ENCODE measurements around the gene UBL7.

UBL7 gene

GRCh38 chr15:74425630-74426029, 35.3 kb downstream of the UBL7 start:
- Histone ChIP-seq H3K9me3 (ENCODE audit: control insufficient read depth, low read length) (no peaks in the 10 kb centered on the region), H3K27ac (peak overlapping the region; percentile 84), H3K9ac (no peak overlapping the region), H3K4me1 (peaks cover 53% of the 10 kb centered on the region), H3K36me3 (ENCODE audit: control insufficient read depth, insufficient read depth, low read length) (no peaks in the 10 kb centered on the region), H3K79me2 (peaks cover 5% of the 10 kb centered on the region), H2AFZ (no peak overlapping the region), H3K4me2 (ENCODE audit: low read length) (no peak overlapping the region), H3K4me3 (ENCODE audit: low read depth, low read length) (no peak overlapping the region), H3K27me3 (ENCODE audit: control insufficient read depth, insufficient read depth, low read length) (no peaks in the 10 kb centered on the region)
- no peak for TF ChIP-seq CTCF (IDR thresholded peaks at IDR 0.05)

- TF ChIP-seq CTCF (IDR thresholded peaks at IDR 0.05): no peak
- Histone ChIP-seq H3K27ac (peak overlapping the region; percentile 84), H3K9ac (no peak overlapping the region)
Measured at GRCh38 chr15:74424901-74425528, 35.9 kb downstream of the UBL7 start.

GRCh38 chr15:74423431-74424257, 37.3 kb downstream of the UBL7 start:
- H3K9me3 ChIP-seq (ENCODE audit: control insufficient read depth, low read length): no peaks in the 10 kb centered on the region
- H3K4me1 ChIP-seq: peaks cover 44% of the 10 kb centered on the region

More at GRCh38 chr15:74424901-74425528, 35.9 kb downstream of the UBL7 start:
- H2AFZ ChIP-seq: no peak overlapping the region
- no peak overlapping the region for H3K4me2 ChIP-seq (ENCODE audit: low read length)
- H3K9me3 ChIP-seq (ENCODE audit: control insufficient read depth, low read length): no peaks in the 10 kb centered on the region
- no peak overlapping the region for H3K4me3 ChIP-seq (ENCODE audit: low read depth, low read length)
- peaks cover 5% of the 10 kb centered on the region for H3K79me2 ChIP-seq
- peaks cover 54% of the 10 kb centered on the region for H3K4me1 ChIP-seq
- no peaks in the 10 kb centered on the region for H3K27me3 ChIP-seq (ENCODE audit: control insufficient read depth, insufficient read depth, low read length)
- no peaks in the 10 kb centered on the region for H3K36me3 ChIP-seq (ENCODE audit: control insufficient read depth, insufficient read depth, low read length)

GRCh38 chr15:74422652-74423430, 38.1 kb downstream of the UBL7 start:
- no peaks in the 10 kb centered on the region for H3K36me3 ChIP-seq (ENCODE audit: control insufficient read depth, insufficient read depth, low read length)
- peak overlapping the region; percentile 85 for H3K27ac ChIP-seq
- H3K9ac ChIP-seq: no peak overlapping the region
- H3K79me2 ChIP-seq: peaks cover 6% of the 10 kb centered on the region
- TF ChIP-seq CTCF (IDR thresholded peaks at IDR 0.05): no peak
- peaks cover 40% of the 10 kb centered on the region for H3K4me1 ChIP-seq
- H3K4me2 ChIP-seq (ENCODE audit: low read length): no peak overlapping the region
- no peak overlapping the region for H3K4me3 ChIP-seq (ENCODE audit: low read depth, low read length)
- no peak overlapping the region for H2AFZ ChIP-seq
- H3K9me3 ChIP-seq (ENCODE audit: control insufficient read depth, low read length): no peaks in the 10 kb centered on the region
- no peaks in the 10 kb centered on the region for H3K27me3 ChIP-seq (ENCODE audit: control insufficient read depth, insufficient read depth, low read length)

More at GRCh38 chr15:74423431-74424257, 37.3 kb downstream of the UBL7 start:
- no peak overlapping the region for H2AFZ ChIP-seq
- no peaks in the 10 kb centered on the region for H3K27me3 ChIP-seq (ENCODE audit: control insufficient read depth, insufficient read depth, low read length)
- H3K4me3 ChIP-seq (ENCODE audit: low read depth, low read length): no peak overlapping the region
- TF ChIP-seq CTCF (IDR thresholded peaks at IDR 0.05): no peak
- H3K36me3 ChIP-seq (ENCODE audit: control insufficient read depth, insufficient read depth, low read length): no peaks in the 10 kb centered on the region
- peaks cover 6% of the 10 kb centered on the region for H3K79me2 ChIP-seq
- no peak overlapping the region for H3K4me2 ChIP-seq (ENCODE audit: low read length)
- H3K9ac ChIP-seq: no peak overlapping the region
- peak overlapping the region; percentile 85 for H3K27ac ChIP-seq

Data from parathyroid adenoma (tissue), 2 donors.